ENCODE data around the gene ALKBH1.

DNA sequence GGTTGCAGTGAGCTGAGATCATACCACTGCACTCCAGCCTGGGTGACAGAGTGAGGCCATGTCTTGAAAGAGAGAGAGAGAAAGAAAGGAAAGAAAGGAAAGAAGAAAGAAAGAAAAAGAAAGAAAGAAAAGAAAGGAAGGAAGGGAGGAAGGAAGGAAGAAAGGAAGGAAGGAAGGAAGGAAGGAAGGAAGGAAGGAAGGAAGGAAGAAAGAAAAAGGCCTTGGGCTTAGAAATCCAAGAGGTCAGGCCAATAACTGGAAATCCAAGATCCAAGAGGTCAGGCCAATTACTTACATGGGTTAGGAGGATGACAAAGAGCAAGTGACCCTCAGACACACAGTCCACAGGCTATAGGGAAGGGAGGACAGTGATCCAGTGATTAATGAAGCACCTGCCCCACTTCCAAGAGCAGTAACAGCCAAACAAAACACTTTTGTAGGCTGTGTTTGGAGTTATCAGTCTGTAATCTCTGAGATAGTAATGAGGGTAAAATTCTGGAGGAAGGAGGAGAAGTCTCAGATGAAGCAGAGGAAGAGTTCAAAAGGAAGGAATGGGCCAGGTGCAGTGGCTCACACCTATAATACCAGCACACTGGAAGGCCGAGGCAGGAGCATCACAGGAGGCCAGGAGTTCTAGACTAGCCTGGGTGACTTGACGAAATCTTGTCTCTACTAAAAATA is 59.2 kb downstream of the ALKBH1 start:
- TF ChIP-seq, protein P1, sequence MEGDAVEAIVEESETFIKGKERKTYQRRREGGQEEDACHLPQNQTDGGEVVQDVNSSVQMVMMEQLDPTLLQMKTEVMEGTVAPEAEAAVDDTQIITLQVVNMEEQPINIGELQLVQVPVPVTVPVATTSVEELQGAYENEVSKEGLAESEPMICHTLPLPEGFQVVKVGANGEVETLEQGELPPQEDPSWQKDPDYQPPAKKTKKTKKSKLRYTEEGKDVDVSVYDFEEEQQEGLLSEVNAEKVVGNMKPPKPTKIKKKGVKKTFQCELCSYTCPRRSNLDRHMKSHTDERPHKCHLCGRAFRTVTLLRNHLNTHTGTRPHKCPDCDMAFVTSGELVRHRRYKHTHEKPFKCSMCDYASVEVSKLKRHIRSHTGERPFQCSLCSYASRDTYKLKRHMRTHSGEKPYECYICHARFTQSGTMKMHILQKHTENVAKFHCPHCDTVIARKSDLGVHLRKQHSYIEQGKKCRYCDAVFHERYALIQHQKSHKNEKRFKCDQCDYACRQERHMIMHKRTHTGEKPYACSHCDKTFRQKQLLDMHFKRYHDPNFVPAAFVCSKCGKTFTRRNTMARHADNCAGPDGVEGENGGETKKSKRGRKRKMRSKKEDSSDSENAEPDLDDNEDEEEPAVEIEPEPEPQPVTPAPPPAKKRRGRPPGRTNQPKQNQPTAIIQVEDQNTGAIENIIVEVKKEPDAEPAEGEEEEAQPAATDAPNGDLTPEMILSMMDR (IDR thresholded peaks at IDR 0.05): no peak
- no peak for TF ChIP-seq EP300 (IDR thresholded peaks at IDR 0.05)
- no peak for TF ChIP-seq POLR2A (IDR thresholded peaks at IDR 0.05)
